ENCODE data around the gene MXRA7.
"Not testable (repeated sequence)": the region's sequence is repeated elsewhere in the genome, so short reads cannot be mapped to it uniquely, and the experiment has no call there.

MXRA7 gene

GRCh38 chr17:76644995-76645394, 65.8 kb downstream of the MXRA7 start:
- DNase-seq (ENCODE audit: low read depth in 2 of 2): no peak

GRCh38 chr17:76643553-76644148, 67.1 kb downstream of the MXRA7 start, which contains the start of gene ST6GALNAC1:
Gene ST6GALNAC1 (minus strand): TSS chr17:76643757. CDS start chr17:76643638, 119 bp downstream.
- DNase-seq (ENCODE audit: low read depth in 2 of 2): no peak

- DNase-seq (ENCODE audit: low read depth in 2 of 2): no peak
Observed at GRCh38 chr17:76642994-76643393, 67.8 kb downstream of the MXRA7 start.

DNA sequence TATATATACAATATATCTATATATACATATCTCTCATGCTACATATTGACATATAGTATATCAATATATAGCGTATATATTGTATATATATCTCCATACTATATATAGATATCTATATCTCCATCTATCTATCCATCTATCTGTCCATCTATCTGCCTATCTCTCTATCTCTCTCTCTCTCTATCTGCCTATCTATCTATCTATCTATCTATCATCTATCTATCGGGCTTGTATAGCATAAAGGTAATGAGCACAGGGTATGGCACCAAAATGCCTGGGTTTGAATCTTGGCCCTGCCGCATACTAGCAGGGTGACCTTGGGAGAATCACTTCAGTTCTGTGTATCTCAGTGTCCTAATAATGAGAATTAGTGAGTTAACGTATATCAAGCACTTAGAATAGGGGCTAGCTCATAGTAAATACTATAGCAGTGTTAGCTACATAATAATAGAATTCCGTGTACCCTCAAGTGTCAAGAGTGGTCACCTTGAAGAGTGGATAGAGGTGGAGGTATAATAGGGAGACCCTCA, 68.7 kb downstream of the MXRA7 start:
- no peak for DNase-seq (ENCODE audit: low read depth in 2 of 2)

GRCh38 chr17:76641501-76641900, 69.3 kb downstream of the MXRA7 start:
- no peak for DNase-seq (ENCODE audit: low read depth in 2 of 2)

GRCh38 chr17:76640550-76641380, 70.0 kb downstream of the MXRA7 start:
- no peak for DNase-seq (ENCODE audit: low read depth in 2 of 2)

GRCh38 chr17:76638263-76638662, 72.5 kb downstream of the MXRA7 start:
- DNase-seq (ENCODE audit: low read depth in 2 of 2): no peak

DNA sequence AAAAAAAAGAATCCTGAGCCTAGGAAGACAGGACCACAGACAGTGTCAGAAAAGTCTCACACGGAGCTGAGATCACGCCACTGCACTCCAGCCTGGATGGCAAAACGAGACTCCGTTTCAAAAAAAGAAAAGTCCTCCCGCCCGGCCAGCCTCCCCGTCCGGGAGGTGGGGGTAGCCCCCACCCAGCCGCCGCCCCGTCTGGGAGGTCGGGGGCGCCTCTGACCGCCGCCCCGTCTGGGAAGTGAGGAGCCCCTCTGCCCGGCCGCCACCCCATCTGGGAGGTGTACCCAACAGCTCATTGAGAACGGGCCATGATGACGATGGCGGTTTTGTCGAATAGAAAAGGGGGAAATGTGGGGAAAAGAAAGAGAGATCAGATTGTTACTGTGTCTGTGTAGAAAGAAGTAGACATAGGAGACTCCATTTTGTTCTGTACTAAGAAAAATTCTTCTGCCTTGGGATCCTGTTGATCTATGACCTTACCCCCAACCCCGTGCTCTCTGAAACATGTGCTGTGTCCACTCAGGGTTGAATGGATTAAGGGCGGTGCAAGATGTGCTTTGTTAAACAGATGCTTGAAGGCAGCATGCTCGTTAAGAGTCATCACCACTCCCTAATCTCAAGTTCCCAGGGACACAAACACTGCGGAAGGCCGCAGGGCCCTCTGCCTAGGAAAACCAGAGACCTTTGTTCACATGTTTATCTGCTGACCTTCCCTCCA, 74.1 kb downstream of the MXRA7 start:
- DNase-seq (ENCODE audit: low read depth in 2 of 2): not testable (repeated sequence)

GRCh38 chr17:76635659-76636360, 75.0 kb downstream of the MXRA7 start:
- DNase-seq (ENCODE audit: low read depth in 2 of 2): no peak

GRCh38 chr17:76635039-76635438, 75.7 kb downstream of the MXRA7 start:
- no peak for DNase-seq (ENCODE audit: low read depth in 2 of 2)

DNA sequence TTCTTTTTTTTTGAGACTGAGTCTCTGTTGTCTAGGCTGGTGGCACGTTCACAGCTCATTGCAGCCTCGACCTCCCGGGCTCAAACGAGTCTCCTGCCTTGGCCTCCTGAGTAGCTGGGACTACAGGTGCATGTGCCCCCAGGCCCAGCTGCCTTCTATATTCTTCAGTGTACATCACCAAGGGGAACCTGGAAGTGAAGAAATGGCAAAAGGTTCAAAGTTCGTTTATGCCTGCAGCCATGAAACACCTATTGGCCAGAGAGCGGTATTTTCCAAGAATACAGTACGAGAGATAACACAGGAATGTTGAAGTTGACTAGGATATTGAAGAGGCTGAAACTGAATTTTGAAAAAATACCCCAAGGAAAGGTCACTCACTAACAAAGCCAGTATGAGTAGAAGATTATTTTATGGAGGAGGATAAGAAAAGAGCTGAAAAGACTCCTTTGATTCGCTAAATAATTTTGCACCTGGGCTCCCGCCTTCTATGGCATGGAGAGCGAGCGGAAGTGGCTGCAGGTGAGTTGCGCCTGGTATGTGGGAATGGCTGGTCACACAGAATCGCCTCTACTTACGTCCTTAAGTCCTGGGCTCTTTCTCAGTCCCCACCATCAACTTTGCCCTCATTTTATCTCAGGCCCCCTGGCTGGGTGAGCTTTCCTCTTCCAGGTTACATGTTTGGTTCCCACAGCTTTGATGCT, 77.0 kb downstream of the MXRA7 start:
- DNase-seq (ENCODE audit: low read depth in 2 of 2): no peak

- DNase-seq (ENCODE audit: low read depth in 2 of 2): peak in 1 of 2 donors; percentile 12
Observed at GRCh38 chr17:76631821-76632565, 78.8 kb downstream of the MXRA7 start.

DNA sequence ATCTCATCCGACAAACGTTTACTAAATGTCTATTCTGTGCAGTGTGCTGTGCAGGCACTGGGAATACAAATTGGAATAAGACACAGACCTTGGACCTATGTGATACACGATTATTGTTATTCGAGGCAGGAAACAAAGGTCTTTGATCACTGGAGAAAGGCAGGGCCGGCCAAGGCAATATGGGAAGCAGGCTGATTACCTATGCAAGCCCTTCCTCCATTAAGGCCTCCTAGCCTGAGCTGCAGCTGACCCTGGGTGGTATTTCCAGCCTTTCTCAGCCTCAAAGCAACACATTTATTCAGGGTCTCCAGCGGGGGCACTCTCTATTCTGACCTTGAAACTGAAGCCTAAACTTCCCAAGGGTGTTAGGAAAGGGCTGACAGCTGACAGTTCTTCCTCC, 80.6 kb downstream of the MXRA7 start:
- no peak for DNase-seq (ENCODE audit: low read depth in 2 of 2)

All from stimulated activated CD8-positive, alpha-beta memory T cell treated with anti-CD3 and anti-CD28 coated beads, Interleukin-7, amount 100 ng/mL, for 4 hours (primary cell).